GM18870 (cell line): ENCODE measurements around the gene ACD.

Experiments
- ATAC-seq: cut with Tn5 transposase; IDR thresholded peaks from one replicate; pipeline ENCODE4 v1.9.1; 2021; ENCODE audit warnings: moderate library complexity; ENCODE audit not compliant: unreplicated experiment

ACD gene

DNA sequence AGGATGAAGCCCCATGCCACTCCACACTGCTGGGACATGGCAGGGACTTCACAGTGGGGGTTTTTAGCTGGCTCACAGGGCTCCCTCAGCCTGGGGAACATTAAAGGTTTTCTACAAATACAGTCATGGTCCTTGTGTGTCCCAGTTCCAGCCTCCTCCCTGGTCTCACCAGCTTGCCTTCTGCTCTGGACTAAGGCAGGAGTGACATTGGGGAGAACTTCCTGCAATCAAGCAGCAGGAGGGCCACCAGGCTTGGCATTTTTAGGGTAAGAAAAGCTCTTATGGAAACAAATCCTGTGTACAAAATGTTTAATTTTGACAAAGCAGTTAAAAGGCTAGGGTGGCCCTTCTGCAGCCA is 2.6 kb upstream of the ACD start:
- ATAC-seq, result no peak

DNA sequence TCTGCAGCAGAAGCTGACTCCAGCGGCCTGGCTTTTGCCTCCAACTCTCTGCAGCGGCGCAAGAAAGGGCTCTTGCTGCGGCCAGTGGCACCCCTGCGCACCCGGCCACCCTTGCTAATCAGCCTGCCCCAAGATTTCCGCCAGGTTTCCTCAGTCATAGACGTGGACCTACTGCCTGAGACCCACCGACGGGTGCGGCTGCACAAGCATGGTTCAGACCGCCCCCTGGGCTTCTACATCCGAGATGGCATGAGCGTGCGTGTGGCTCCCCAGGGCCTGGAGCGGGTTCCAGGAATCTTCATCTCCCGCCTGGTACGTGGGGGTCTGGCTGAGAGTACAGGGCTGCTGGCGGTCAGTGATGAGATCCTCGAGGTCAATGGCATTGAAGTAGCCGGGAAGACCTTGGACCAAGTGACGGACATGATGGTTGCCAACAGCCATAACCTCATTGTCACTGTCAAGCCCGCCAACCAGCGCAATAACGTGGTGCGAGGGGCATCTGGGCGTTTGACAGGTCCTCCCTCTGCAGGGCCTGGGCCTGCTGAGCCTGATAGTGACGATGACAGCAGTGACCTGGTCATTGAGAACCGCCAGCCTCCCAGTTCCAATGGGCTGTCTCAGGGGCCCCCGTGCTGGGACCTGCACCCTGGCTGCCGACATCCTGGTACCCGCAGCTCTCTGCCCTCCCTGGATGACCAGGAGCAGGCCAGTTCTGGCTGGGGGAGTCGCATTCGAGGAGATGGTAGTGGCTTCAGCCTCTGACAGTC is 2.0 kb upstream of the ACD start:
- ATAC-seq, result no peak

GRCh38 chr16:67661101-67661761 is 1.2 kb upstream of the ACD start:
- no peak for ATAC-seq

DNA sequence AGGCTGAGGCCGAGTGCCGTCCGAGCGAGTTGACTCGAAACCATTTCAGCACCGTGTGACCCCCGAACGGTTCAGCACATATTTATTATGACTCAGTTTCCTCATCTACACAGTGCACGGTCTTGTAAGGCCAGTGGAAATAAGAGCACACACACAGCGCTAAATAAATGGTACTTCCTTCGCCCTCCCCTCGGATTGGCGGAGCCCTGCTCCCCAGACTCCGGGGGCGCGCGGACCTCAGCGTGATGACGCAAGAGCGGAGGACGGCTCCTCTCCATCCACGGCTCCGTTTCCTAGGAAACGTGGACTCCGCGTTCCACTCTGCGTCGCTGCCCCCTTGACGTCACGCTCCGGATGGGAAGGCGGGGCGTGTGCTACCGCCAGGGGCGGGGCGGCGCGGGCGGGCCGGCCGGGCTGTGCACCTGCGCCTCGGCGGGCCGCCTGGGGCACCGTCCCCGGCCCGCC is 536 bp upstream of the ACD start, which contains the start of gene PARD6A:
Gene PARD6A, plus strand, starts transcription at position 397 of the 465 bp plus-strand sequence. CDS start 79 bp downstream, outside the sequence.
- ATAC-seq, result peak; percentile 47

DNA sequence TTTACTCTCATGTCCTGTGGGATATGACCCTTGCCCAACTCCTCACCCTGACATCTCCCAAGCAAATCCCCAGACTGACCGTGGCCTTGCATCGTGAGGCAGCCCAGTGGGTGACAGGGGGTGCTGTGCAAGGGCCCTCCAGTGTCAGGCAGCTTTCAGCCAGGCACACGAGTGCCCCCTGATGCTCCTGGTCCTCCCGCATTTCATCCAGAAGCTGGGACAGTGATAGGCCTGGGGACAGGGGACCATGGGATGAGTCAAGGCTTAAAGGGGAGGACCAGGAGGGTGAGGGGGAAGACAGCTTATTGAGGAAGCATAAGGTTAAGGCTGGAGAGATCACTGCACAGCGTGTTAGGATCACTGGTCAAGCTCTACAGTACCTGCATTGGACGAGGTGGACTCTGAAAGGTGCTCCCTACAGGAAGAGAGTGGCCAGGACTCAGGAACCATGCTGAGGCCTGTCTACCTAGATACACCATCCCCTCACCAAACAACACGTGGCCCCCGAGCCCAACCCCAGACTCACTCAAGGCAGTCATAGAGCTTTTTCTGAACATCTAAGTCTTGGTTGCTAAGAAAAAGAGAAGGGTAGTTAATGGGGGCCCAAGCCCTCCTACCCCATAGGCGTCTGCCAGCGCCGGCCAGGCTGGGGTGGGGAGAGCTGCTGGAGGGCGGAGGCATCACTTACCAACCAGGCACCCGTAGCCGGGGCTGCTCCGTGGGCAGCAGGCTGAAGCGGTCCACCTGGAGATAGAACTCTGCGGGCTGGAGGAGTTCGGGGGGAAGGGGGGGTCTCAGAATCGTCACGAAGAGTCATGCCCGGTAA is 998 bp downstream of the ACD start:
- no peak for ATAC-seq

- ATAC-seq, result no peak
Observed at GRCh38 chr16:67657751-67658518, 2.1 kb downstream of the ACD start.

DNA sequence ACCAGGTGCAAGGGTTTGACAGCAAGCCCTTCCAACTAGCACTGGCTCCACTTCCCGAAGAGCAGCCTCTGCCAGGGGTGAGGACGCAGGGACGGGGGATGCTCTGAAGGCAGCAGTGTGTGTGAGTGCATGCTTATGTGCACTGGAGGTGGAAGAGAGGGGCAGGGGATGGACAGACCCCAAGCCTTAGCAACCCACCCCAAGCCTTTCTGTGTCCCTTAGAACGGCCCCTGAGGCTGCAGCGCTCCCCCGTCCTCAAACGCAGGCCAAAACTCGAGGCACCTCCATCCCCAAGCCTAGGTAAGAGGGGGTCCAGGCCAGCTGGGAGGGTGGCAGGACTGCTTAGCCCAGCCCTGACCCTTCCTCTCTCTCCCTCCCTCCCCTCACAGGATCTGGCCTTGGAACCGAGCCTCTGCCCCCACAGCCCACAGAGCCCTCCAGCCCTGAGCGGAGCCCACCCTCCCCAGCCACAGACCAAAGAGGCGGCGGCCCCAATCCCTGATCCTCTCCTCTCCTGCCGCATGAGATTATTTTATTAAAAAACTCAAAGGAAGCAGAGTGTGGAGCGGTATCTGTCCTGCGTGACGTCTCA is 2.9 kb downstream of the ACD start:
- no peak for ATAC-seq

GRCh38 chr16:67656344-67657016 is 3.6 kb downstream of the ACD start:
- ATAC-seq, result no peak

DNA sequence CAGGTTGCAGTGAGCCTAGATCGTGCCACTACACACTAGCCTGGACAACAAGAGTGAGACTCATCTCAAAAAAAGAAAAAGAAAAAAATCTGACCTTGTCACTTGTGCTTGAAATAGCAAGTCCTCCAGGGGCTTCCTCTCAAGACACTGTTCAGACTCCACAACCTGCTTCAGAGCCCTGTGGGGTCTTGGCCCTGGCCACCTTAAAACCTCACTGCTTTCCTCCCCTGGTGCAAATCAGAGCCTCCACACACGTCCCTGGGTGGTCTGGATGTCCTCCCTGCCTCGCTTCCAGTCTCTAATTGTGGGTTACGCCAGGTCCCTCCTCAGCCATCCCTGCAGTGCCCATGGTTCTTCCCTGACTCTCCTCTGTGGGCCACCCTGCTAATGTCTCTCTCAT is 4.7 kb downstream of the ACD start:
- no peak for ATAC-seq

DNA sequence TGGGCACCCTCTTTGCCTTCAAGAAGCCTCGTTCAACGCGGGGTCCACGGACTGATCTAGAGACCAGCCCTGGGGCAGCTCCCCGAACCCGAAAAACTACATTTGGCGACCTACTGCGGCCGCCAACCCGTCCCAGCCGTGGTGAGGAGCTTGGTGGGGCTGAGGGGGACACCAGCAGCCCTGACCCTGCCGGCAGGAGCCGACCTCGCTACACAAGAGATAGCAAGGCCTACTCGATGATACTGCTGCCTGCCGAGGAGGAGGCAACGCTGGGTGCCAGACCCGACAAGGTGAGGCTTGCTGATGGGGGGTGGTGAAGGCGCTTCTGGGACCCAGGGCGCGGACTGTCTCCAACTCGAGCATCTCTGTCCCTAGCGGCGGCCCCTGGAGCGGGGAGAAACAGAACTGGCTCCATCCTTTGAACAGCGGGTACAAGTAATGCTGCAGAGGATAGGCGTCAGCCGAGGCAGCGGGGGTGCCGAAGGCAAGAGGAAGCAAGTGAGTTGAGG is 5.6 kb downstream of the ACD start:
- ATAC-seq, result no peak

GRCh38 chr16:67653789-67654402 is 6.2 kb downstream of the ACD start:
- ATAC-seq, result no peak

DNA sequence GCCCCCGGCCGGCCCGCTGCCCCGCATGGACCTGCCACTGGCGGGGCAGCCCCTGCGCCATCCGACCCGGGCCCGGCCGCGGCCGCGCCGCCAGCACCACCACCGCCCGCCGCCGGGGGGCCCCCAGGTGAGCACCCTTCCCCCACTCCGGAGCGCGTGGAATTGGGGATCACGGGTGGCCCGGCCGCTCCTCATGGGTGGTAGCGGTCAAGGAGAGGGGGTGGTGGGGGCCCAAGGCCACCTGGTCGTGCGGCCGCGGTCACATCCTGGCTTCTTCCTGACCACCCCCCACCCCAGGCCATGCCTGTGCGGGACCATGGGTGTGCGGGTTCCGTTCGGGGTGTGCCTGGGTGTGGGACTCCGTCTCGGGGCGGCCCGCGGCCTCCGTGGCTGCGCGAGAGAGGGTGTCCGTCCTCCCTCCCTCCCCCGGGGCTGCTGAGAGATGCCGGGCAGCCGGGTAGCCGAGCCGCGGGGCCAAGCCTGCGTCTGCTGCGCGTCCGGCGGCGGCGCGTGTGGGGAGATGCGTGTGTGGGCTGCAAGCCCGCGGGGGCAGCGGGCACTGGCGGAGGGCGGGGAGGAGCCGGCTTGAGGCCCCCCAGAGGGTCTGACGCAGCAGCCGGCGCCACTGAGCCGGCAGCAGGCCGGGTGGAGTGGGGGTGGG is 6.8 kb downstream of the ACD start:
- no peak for ATAC-seq

GRCh38 chr16:67652578-67653127 is 7.4 kb downstream of the ACD start:
- no peak for ATAC-seq

GRCh38 chr16:67651847-67652246 is 8.2 kb downstream of the ACD start:
- ATAC-seq, result no peak

GRCh38 chr16:67651039-67651438 is 9.0 kb downstream of the ACD start:
- no peak for ATAC-seq

DNA sequence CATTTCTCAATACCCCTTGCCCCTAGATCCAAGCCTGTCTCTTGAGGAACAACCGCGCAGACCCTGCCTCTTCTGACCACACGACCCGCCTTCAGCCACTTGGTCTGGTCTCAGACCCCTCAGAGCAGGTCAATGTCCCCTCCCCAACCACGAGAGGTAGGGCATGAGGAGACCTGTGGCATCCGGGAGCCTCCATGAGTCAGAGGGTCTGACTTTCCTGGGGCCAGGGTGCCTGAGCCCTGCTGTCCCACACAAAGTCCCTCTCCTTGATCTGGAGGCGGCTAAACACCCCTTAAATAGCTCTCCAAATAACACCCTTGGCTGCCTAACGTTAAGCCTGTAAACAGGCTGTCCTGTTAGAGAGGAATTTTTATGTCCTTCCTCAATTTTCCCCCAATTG is 10.0 kb downstream of the ACD start:
- ATAC-seq, result no peak

- ATAC-seq, result no peak
Observed at GRCh38 chr16:67649494-67649931, 10.5 kb downstream of the ACD start.

DNA sequence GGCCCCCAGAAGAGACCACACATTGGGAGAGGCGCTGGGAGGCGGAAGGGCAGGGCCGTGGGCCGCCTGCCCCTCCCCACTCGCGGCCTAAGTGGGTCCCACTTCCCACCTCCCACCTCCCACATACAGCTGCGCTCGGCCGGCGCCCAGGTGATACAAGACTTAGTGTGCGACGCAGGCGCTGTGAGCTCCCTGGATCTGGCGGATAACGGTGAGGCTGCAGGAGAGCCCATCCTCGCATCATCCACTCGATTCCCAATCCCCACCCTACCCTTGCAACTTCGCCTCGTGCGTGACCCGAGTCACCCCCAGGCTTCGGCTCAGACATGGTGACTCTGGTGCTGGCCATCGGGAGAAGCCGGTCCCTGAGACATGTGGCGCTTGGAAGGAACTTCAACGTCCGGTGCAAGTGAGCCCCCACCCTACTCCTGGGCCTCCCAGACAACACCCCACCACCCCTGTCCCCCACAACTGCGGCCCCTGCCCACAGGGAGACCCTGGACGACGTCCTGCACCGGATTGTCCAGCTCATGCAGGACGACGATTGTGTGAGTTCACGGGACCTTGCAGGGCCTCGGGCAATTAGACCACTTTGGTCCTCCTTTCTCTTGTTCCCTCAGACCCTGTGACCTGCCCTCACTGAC is 11.2 kb downstream of the ACD start:
- ATAC-seq, result no peak
